HG03103 (cell line): ENCODE measurements around the gene TMX1.
"Not testable (repeated sequence)": the region's sequence is repeated elsewhere in the genome, so short reads cannot be mapped to it uniquely, and the experiment has no call there.

Source experiments
- ATAC-seq: cut with Tn5 transposase; IDR thresholded peaks from one replicate; pipeline ENCODE4 v1.9.1; 2021; ENCODE audit warnings: low read depth; ENCODE audit not compliant: unreplicated experiment

Gene TMX1

GRCh38 chr14:51239813-51240803, at the start of gene TMX1:
TSS of gene TMX1 (plus strand) at chr14:51240247. CDS start at chr14:51240293, 46 bp downstream.
- peak; percentile 79 for ATAC-seq

- ATAC-seq = peak; percentile 52
These were observed 38.2 kb upstream of the TMX1 start for GRCh38 chr14:51201890-51202289.

DNA sequence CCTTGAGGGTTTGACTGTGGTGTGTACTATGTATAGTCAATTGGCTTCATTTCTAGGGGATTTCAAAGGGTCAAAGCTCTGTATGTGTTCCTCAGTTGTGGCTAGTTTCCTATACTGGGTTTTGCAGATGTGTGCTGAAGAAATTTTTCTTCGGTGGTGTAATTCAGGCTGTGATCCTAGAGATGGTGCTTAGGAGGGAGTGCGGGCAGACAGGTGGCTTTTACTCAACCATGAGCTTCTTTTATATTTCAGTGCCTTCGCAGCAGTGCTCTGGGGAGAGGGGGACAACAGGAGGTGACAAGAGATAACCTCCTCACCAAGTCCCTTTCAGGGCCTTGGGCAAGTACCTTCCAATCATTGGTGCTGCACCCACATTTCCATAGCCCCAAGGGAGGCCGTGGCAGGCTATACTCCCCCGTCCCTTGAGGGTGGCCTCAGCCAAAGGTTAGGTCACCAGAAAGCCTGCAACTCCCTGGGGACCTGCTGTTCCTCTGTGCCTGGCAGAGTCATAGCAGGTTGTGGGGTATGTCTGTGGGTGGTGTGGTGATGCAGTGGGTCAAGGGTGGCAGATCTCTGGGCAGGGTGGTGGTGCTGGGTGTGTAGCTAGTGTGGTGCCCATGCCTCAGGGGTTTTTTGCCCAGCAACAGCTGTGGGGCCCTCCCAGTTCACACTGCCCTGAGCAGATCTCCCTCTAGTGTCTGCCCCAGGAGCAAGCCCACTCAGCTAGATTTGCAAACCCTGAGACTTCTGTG, 37.0 kb upstream of the TMX1 start:
- ATAC-seq = peak; percentile 46

GRCh38 chr14:51203881-51204280, 36.2 kb upstream of the TMX1 start:
- no peak for ATAC-seq

DNA sequence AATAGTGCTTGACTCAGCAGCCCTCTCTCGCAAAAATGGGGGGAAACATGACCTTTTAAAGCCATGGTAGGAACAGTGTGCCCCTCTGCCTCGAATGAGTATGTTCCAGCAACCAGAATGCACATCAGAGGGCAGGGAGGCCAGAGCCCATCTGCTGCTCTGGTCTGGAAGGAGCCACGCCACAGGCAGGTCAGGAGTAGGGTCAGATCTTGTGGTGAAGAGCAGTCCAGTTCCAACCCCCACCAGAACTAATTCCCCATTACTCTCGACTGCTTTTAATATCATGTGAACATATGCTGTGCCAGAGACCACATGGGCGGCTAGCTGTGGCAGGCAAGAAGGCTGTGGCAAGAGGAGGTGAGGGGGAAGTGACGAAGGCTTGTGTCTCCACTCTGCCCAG, 34.6 kb upstream of the TMX1 start:
- ATAC-seq = no peak

DNA sequence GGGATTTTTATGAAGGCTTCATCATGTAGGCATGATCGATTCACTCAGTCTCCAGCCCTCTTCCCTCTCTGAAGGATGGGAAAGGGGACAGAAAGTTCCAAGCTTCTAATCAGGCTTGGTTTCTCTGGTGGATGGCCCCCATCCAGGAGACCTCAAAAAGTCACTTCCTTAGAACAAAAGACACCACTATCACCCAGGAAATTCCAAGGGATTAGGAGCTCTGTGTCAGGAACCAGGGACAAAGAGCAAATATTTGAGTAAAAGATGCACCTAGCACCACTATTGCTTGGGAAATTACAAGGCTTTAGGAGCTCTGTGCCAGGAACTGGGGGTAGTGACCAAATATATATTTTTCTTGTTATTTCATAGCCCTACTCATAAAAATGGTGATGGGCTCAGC, 33.6 kb upstream of the TMX1 start:
- no peak for ATAC-seq

GRCh38 chr14:51207621-51208020, 32.4 kb upstream of the TMX1 start:
- ATAC-seq = no peak

DNA sequence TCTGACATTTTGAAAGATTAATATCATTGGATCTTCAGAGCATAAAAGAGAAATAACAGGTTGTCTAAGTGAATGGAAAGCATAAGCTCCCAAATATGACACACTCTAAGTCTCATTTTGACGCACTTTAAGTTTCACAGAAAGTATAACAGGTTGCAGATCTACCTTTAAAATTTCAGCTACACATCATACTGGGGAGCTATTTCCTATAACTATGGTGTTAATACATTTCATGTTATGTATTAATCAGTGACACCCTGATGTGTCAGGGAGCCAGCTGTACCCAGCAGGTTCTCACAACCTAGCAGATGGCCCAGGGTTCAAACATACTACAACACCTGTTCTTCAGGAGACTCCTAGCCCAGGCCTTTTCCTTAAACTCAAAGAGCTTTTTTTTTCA, 31.1 kb upstream of the TMX1 start:
- no peak for ATAC-seq

GRCh38 chr14:51209457-51209856, 30.6 kb upstream of the TMX1 start:
- no peak for ATAC-seq

- no peak for ATAC-seq
These were observed 29.5 kb upstream of the TMX1 start for GRCh38 chr14:51210594-51210993.

- ATAC-seq = no peak
These were observed 28.9 kb upstream of the TMX1 start for GRCh38 chr14:51211149-51211548.

DNA sequence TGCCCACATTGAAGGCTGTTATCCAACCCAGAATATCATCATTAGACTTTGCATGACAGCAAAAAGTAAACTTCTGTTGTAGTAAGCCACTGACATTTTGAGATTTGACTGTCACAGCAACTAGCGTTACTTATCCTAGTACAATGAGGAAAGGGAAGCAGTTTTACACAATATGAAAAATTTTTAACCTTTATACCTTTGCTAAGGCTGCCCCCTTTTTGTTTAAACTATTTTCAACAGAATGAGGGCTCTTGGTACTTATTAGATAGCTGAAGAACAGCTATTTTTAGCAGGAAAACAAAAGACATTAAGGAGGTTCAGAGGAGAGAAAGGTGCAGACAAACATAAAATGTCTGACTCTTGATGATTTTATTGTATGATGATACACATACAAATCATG, 23.4 kb upstream of the TMX1 start:
- ATAC-seq = no peak

DNA sequence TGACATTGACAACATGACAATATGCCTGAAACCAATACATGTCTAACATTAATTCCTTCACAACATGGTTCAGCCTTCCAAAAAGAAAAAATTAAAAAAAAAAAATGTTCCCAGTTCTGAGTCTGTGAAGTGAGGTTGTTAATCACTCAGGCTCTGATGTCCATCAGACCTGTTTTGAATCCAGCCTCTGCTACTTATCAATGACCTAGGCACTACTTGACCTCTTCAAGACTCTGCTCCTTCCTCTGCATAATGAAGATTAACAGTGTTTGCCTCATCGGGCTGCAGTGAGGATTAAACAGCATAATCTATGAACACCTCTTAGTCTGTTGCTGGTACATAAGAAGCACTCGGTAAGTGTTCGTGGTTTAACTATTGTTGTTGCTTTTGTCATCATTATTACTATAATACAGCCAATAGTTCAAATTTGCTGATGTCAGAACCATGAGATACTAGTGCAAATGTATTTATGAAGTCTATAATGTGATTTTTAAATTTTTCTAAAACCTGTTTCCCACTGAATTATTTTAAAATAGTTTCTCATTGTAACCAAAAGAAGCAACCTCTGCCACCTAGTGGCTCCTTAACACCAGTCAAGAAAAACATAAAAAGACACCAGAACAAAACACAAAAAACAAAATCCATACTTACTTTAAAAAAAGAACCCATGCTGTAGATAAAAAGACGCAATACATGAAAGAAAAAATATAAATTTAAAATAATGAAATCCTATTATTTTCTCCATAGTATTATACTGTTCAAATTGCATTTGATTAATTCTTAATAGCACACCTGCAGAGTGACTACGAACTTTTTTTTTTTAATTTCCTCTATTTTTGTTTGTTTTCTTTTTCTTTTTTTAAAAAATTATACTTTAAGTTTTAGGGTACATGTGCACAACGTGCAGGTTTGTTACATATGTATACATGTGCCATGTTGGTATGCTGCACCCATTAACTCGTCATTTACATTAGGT, 20.3 kb upstream of the TMX1 start:
- no peak for ATAC-seq

DNA sequence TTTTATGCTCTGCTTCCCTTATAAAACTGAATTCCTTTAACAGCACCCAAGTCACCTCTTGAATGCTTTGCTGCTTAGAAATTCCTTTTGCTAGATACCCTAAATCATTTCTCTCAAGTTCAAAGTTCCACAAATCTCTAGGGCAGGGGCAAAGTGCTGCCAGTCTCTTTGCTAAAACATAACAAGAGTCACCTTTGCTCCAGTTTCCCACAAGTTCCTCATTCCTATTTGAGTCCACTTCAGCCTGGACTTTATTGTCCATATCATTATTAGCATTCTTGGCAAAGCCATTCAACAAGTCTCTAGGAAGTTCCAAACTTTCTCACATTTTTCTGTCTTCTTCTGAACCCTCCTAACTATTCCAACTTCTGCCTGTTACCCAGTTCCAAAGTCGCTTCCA, 16.6 kb upstream of the TMX1 start:
- ATAC-seq = not testable (repeated sequence)

- ATAC-seq = no peak
These were observed 15.5 kb upstream of the TMX1 start for GRCh38 chr14:51224551-51224950.

DNA sequence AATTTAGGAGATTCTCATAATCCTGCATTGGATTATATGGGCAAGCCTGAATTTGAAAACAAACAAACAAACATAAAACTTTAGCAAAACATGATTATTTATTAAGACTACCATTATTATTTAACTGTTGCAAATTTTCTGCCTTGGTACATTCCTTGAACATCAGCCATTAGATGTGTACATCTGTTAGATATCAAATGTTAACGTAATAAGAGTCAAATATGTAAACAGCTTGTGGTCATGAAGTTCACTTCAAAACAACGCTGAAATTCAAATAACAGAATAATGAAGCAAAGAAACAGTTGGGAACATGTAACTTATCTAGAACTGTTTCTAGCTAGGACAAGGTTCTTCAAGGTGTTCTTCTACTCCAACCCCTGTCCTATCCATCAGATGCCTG, 14.3 kb upstream of the TMX1 start:
- ATAC-seq = no peak

DNA sequence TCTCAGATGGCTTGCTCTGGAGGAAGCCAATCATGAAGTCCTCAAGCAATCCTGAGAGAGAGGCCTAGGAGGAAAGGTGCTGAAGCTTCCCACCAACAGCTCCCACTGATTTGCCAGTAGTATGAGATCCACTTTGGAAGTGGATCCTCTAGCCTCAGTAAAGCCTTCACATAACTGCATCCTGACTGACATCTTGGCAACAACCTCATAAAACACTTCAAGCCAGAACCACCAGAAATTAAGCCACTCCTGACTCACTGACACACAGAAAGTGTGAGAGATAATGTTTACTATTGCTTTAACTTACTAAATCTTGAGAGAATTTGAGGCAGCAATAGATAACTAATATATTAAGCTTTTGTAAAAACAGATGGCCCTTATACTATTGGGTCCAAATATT, 11.7 kb upstream of the TMX1 start:
- no peak for ATAC-seq

DNA sequence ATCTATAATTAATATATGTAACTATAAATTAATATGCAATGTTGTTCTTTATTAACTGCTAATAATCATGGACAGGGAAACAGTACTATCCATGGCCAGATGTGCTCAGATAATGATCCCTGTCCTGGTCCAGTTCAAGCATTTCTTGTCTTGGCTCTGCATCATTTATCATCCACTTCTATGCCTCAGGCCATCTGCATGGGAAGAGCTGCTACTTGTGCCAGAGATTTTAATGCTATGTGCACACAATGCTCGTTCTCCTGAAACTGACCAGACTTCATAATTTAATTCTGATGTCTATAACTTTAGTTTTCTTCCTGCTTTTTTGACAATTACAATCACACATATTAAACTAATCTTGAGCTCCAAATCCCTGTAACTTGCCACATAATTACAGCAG, 11.2 kb upstream of the TMX1 start:
- no peak for ATAC-seq

GRCh38 chr14:51236314-51236713, 3.7 kb upstream of the TMX1 start:
- ATAC-seq = no peak

DNA sequence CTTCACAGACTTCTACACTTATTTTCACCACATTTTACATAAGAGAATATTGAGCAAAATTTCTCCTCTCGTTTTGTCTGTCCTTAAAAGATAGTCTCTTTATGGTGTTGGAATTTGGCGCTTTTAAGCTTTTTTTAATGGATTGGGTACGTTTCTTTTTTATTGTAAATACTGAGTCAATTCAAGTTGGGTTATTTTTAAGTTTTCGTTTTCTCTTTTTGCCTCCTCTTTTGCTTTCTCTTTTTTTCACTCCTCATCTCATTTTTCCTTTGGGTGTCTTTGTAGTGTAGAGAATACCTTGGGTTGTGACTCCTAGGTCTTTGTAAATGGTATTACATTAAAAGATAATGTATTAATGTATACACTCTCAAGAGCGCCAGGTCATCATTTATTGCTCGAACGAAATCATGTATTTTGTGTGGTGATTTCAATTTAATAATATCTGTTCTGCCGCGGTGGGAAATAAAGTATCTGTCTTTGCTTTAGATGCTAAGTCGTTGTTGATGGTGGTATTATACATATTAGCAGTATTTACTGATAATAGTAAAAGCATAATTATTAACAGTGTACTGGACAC, 845 bp downstream of the TMX1 start:
- no peak for ATAC-seq
